T-cell (primary cell): Measurements from ENCODE around the gene C9orf152. TPM values are rescaled to one million over a fixed set of nuclear protein-coding genes. Genes with fewer than 3 reads are reported as not detected.

Experiments
- ATAC-seq, 4 experiments: fragments of 200-7000 bp in 3 of 4; fragments of 150-1000 bp in 1 of 4; cut with Tn5 transposase; replicated peaks in 1 of 4; 1 replicate in 3 of 4; 2 replicates in 1 of 4; pipeline ENCODE4 v1.10.0; 2021; ENCODE audit warnings: moderate library complexity in 3 of 4, mild to moderate bottlenecking in 2 of 4, moderate number of reproducible peaks in 1 of 4
- CTCF ChIA-PET, 2 donors: fragments of 300-600 bp; sonication (Branson Sonifier 250); formaldehyde crosslinking; loops; one replicate each; lab custom pipeline; 2022; ENCODE audit warnings: antibody characterized with exemption in 2 of 2; lab: Charles Lee
- POLR2A ChIA-PET, 2 donors: fragments of 300-600 bp; sonication (Branson Sonifier 250); formaldehyde crosslinking; loops; one replicate each; lab custom pipeline; 2022; ENCODE audit warnings: antibody characterized with exemption in 2 of 2; lab: Charles Lee
- DNase-seq, 35 experiments: peaks; one replicate each; pipeline versions ENCODE4 v3.0.0 to v3.0.0-alpha.2; 2013 to 2023
- H3K27ac ChIP-seq: one replicate; pipeline ENCODE4 v1.5.1; 2013; ENCODE audit warnings: low read length
- H3K27me3 ChIP-seq, 2 experiments: replicated peaks in 1 of 2; 1 replicate in 1 of 2; 2 replicates in 1 of 2; pipeline versions ENCODE4 v1.6.1 to v1.7.0; 2013; ENCODE audit warnings: low read length in 1 of 2, mixed read lengths in 1 of 2; ENCODE audit not compliant: control insufficient read depth in 2 of 2, insufficient read depth in 2 of 2; ENCODE audit errors: extremely low read depth in 1 of 2
- H3K36me3 ChIP-seq, 2 donors: 1 replicate in 1 of 2; 2 replicates in 1 of 2; pipeline versions ENCODE4 v1.6.1 to v1.7.0; 2013; ENCODE audit warnings: low read length in 1 of 2; ENCODE audit not compliant: control insufficient read depth in 2 of 2, insufficient read depth in 1 of 2; ENCODE audit errors: extremely low read depth in 1 of 2
- H3K4me1 ChIP-seq, 2 experiments: 1 replicate in 1 of 2; 2 replicates in 1 of 2; pipeline versions ENCODE4 v1.6.1 to v1.7.0; 2013; ENCODE audit warnings: low read length in 2 of 2, mixed read lengths in 1 of 2; ENCODE audit not compliant: insufficient read depth in 2 of 2, control insufficient read depth in 1 of 2; ENCODE audit errors: extremely low read depth in 1 of 2
- H3K4me3 ChIP-seq, 2 donors: 1 replicate in 1 of 2; 2 replicates in 1 of 2; pipeline versions ENCODE4 v1.5.1 to v1.7.0; 2013; ENCODE audit warnings: mild to moderate bottlenecking in 2 of 2, low read length in 1 of 2, moderate library complexity in 1 of 2; ENCODE audit not compliant: control insufficient read depth in 1 of 2; ENCODE audit errors: extremely low read depth in 1 of 2
- H3K9me3 ChIP-seq: 2 replicates; pipeline ENCODE4 v1.7.0; 2013
- H3K27ac Mint-ChIP-seq, 2 donors: one replicate each; pipeline ENCODE4 v1.8.0; 2020 to 2021; ENCODE audit warnings: mild to moderate bottlenecking in 2 of 2, mixed read lengths in 2 of 2
- H3K27me3 Mint-ChIP-seq, 2 donors: one replicate each; pipeline ENCODE4 v1.8.0; 2021 to 2022; ENCODE audit warnings: mixed read lengths in 2 of 2
- H3K36me3 Mint-ChIP-seq: one replicate; pipeline ENCODE4 v1.8.0; 2021; ENCODE audit warnings: mixed read lengths
- H3K4me1 Mint-ChIP-seq, 3 donors: one replicate each; pipeline ENCODE4 v1.8.0; 2020 to 2022; ENCODE audit warnings: mixed read lengths in 3 of 3, mild to moderate bottlenecking in 1 of 3
- H3K4me3 Mint-ChIP-seq, 3 donors: one replicate each; pipeline ENCODE4 v1.8.0; 2020 to 2022; ENCODE audit warnings: mild to moderate bottlenecking in 3 of 3, mixed read lengths in 3 of 3, moderate library complexity in 3 of 3
- H3K9me3 Mint-ChIP-seq, 3 donors: one replicate each; pipeline ENCODE4 v1.8.0; 2020 to 2022; ENCODE audit warnings: mixed read lengths in 3 of 3
- WGBS: methylation state at CpG from one replicate; pipeline ENCODE4 v1.1.5; 2013; ENCODE audit warnings: missing lambda C conversion rate; ENCODE audit not compliant: insufficient coverage; 5-methylcytosine and 5-hydroxymethylcytosine counted together
- total RNA-seq, 35 experiments: library from RNA in 6 of 35; stranded (reverse) in 6 of 35; fragments of 120-200 nt in 1 of 35; gene quantifications; one replicate each; pipeline versions ENCODE4 v1.2.1 to v1.2.4 and lab custom pipeline; 2013 to 2026

The C9orf152 gene
- total RNA-seq, 5 donors from 2014 or later (not counting 1 experiment from before 2014, with no cell fraction given), result 0.09 to 0.10 (median 0.09) TPM; not detected in 2

DNA sequence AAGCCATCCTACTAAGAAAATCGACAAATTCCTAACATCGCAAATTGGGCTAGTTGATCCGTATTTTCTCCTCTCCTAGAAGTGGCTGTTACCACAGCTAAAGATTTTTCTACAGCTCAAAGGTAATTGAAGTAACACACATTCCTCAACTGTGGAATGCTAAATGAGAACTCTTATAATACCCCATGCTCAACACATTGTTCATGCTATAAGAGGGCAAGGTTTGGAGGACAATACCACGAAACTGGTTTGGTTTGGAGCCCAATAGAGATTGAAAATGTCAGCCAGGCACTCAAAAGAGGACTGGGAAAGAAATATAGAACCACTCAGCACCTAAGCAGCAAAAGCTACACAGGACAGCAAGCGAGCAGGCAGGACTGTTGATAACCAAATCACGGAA, 38.3 kb upstream of the C9orf152 start:
- peaks cover 0 to 5% (median 2%) of the 10 kb centered on the region in 3 donors for H3K4me1 Mint-ChIP-seq
- no peaks in the 10 kb centered on the region for H3K27me3 ChIP-seq
- H3K9me3 ChIP-seq, result no peaks in the 10 kb centered on the region
- H3K36me3 Mint-ChIP-seq, result peaks cover 43% of the 10 kb centered on the region
- no peaks in the 10 kb centered on the region for H3K9me3 Mint-ChIP-seq
- peaks cover 3 to 32% of the 10 kb centered on the region in 2 donors for H3K36me3 ChIP-seq
- H3K4me3 ChIP-seq, result no peak overlapping the region
- H3K4me1 ChIP-seq, result no peaks in the 10 kb centered on the region
- 100% methylated on average over 4 of the region's 6 CpGs for WGBS
- ChIA-PET POLR2A (no interaction called here), CTCF (no interaction called here)
- H3K27ac ChIP-seq, result no peak overlapping the region
- DNase-seq (no peak), ATAC-seq (no peak)
- no peak overlapping the region for H3K4me3 Mint-ChIP-seq
- H3K27ac Mint-ChIP-seq, result no peak overlapping the region
- no peaks in the 10 kb centered on the region for H3K27me3 Mint-ChIP-seq

- no CpG with 5 or more reads among the region's 3 CpGs for WGBS
- no peak for ATAC-seq
- H3K27me3 Mint-ChIP-seq, result no peaks in the 10 kb centered on the region
- H3K27ac Mint-ChIP-seq, result no peak overlapping the region
- H3K36me3 Mint-ChIP-seq, result peaks cover 36% of the 10 kb centered on the region
- H3K27ac ChIP-seq, result no peak overlapping the region
- CTCF ChIA-PET, result no interaction called here
- no peaks in the 10 kb centered on the region for H3K4me1 Mint-ChIP-seq
- no peak overlapping the region for H3K4me3 Mint-ChIP-seq
- POLR2A ChIA-PET, result no interaction called here
- peaks cover 3 to 28% of the 10 kb centered on the region in 2 donors for H3K36me3 ChIP-seq
- H3K4me1 ChIP-seq, result no peaks in the 10 kb centered on the region
- H3K9me3 ChIP-seq, result no peaks in the 10 kb centered on the region
- no peak for DNase-seq
- no peaks in the 10 kb centered on the region for H3K27me3 ChIP-seq
- no peaks in the 10 kb centered on the region for H3K9me3 Mint-ChIP-seq
- H3K4me3 ChIP-seq, result no peak overlapping the region
Observed at GRCh38 chr9:110244616-110245015, 36.7 kb upstream of the C9orf152 start.

GRCh38 chr9:110241858-110242321, 33.9 kb upstream of the C9orf152 start:
- Mint-ChIP-seq H3K9me3 (no peaks in the 10 kb centered on the region), H3K36me3 (peaks cover 20% of the 10 kb centered on the region), H3K27me3 (no peaks in the 10 kb centered on the region), H3K4me1 (no peaks in the 10 kb centered on the region), H3K27ac (no peak overlapping the region), H3K4me3 (no peak overlapping the region)
- DNase-seq (no peak), ATAC-seq (no peak)
- 90% methylated on average over 1 of the region's 1 CpG for WGBS
- no peaks in the 10 kb centered on the region for H3K9me3 ChIP-seq
- H3K4me1 ChIP-seq, result no peaks in the 10 kb centered on the region
- no peak overlapping the region for H3K4me3 ChIP-seq
- peaks cover 3 to 20% of the 10 kb centered on the region in 2 donors for H3K36me3 ChIP-seq
- no peaks in the 10 kb centered on the region for H3K27me3 ChIP-seq
- ChIA-PET CTCF (no interaction called here), POLR2A (interaction anchor here in 1 of 2 donors (0.6 kb wide), 1 partner anchor 23 kb away, joined by 9 read pairs; no protein-coding TSS in a partner anchor)
- H3K27ac ChIP-seq, result no peak overlapping the region

DNA sequence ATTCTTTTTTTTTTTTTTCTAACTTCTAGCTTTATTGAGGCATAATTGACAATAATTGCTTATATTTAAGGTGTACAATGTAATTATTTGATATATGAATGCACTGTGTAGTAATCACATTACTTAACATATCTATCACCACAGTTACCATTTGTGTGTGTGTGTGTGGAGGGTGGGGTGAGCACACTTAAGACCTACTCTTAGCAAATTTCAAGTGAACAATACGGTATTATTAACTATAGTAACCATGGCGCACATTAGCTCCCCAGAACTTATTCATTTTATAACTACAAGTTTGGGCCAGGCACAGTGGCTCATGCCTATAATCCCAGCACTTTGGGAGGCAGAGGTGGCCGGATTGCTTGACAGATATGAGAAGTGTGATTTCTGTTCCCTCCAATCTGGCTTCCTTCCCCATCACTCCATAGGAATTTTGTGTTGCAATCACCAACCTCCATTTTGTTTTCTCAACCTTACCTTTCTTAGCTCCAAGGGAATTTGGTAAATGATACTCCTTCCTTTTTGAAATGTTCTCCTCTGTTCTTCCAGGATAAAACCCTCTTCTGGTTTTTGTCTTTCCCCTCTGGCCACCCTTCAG, 33.4 kb upstream of the C9orf152 start:
- POLR2A ChIA-PET, result interaction anchor here in 1 of 2 donors (0.6 kb wide), 1 partner anchor 23 kb away, joined by 9 read pairs; no protein-coding TSS in a partner anchor

DNA sequence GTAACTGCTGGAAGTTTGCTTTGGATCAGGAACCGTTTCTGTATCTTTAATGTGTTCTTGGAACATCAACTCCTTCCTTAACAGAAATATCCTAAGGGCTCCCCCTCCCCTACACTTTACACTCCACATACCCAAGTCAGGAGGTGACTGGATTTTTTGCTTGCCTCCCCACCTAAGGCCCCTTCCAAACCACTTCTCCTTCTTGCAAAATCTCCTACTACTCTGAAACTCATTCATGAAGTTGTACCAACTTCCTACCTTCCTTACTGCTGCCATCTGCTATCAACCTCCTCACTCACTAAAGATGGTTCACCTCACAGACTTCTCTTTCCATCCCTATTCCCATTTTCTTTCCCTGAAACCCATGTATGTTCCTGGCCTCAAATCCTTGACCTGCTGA, 32.2 kb upstream of the C9orf152 start:
- CTCF ChIA-PET, result no interaction called here
- WGBS, result 89% methylated on average over 1 of the region's 1 CpG

More for the DNA sequence above, 33.4 kb upstream of the C9orf152 start:
- Mint-ChIP-seq H3K9me3 (no peaks in the 10 kb centered on the region), H3K4me3 (no peak overlapping the region), H3K27ac (no peak overlapping the region), H3K27me3 (peaks cover 2 to 3% of the 10 kb centered on the region in 2 donors), H3K36me3 (peaks cover 15% of the 10 kb centered on the region), H3K4me1 (no peaks in the 10 kb centered on the region)
- no peak overlapping the region for H3K4me3 ChIP-seq
- CTCF ChIA-PET, result no interaction called here
- no peaks in the 10 kb centered on the region for H3K27me3 ChIP-seq
- DNase-seq (no peak), ATAC-seq (no peak)
- no peak overlapping the region for H3K27ac ChIP-seq
- peaks cover under 1 to 17% of the 10 kb centered on the region in 2 donors for H3K36me3 ChIP-seq
- WGBS, result no CpG with 5 or more reads among the region's 3 CpGs
- no peaks in the 10 kb centered on the region for H3K9me3 ChIP-seq
- H3K4me1 ChIP-seq, result no peaks in the 10 kb centered on the region

GRCh38 chr9:110228321-110228720, 20.4 kb upstream of the C9orf152 start:
- Mint-ChIP-seq H3K4me3 (no peak overlapping the region), H3K9me3 (no peaks in the 10 kb centered on the region), H3K27me3 (peaks cover 0 to 10% of the 10 kb centered on the region in 2 donors), H3K36me3 (no peaks in the 10 kb centered on the region), H3K27ac (no peak overlapping the region), H3K4me1 (no peaks in the 10 kb centered on the region)
- Histone ChIP-seq H3K4me1 (no peaks in the 10 kb centered on the region), H3K27me3 (peaks cover 0 to 2% of the 10 kb centered on the region in 2 experiments), H3K36me3 (no peaks in the 10 kb centered on the region), H3K4me3 (no peak overlapping the region), H3K27ac (no peak overlapping the region), H3K9me3 (no peaks in the 10 kb centered on the region)
- POLR2A ChIA-PET, result interaction anchor here in 1 of 2 donors (0.9 kb wide), 1 partner anchor 273 kb away, joined by 3 read pairs; no protein-coding TSS in a partner anchor
- ATAC-seq (no peak), DNase-seq (no peak)
- CTCF ChIA-PET, result interaction anchor here (0.5 to 0.6 kb wide), 2 partner anchors 9 to 244 kb away, joined by 6 to 8 read pairs; no protein-coding TSS in a partner anchor
- 75% methylated on average over 1 of the region's 2 CpGs for WGBS

More for the DNA sequence above, 32.2 kb upstream of the C9orf152 start:
- H3K36me3 Mint-ChIP-seq, result peaks cover 12% of the 10 kb centered on the region
- Histone ChIP-seq H3K9me3 (no peaks in the 10 kb centered on the region), H3K27me3 (no peaks in the 10 kb centered on the region), H3K4me1 (no peaks in the 10 kb centered on the region), H3K4me3 (no peak overlapping the region), H3K27ac (no peak overlapping the region), H3K36me3 (peaks cover 0 to 13% of the 10 kb centered on the region in 2 donors)
- peaks cover 3 to 4% of the 10 kb centered on the region in 2 donors for H3K27me3 Mint-ChIP-seq
- ATAC-seq (no peak), DNase-seq (no peak)
- no peaks in the 10 kb centered on the region for H3K4me1 Mint-ChIP-seq
- no peak overlapping the region for H3K27ac Mint-ChIP-seq
- POLR2A ChIA-PET, result no interaction called here
- H3K4me3 Mint-ChIP-seq, result no peak overlapping the region
- H3K9me3 Mint-ChIP-seq, result no peaks in the 10 kb centered on the region
